Activated T-cell treated with anti-CD3 and anti-CD28 coated beads, Interleukin-2, amount 50 U/mL, for 4 hours (primary cell): Measurements from ENCODE around the gene CAMSAP1. TPM values are rescaled to one million over a fixed set of nuclear protein-coding genes. Genes with fewer than 3 reads are reported as not detected.
A peak's percentile ranks its signal among the peaks of the same experiment; 100 is the strongest.
"Not testable (repeated sequence)": the region's sequence is repeated elsewhere in the genome, so short reads cannot be mapped to it uniquely, and the experiment has no call there.

Experiments
- ATAC-seq, 2 donors: fragments of 200-7000 bp; cut with Tn5 transposase; one replicate each; pipeline ENCODE4 v1.10.0; 2021
- DNase-seq: peaks from one replicate; pipeline ENCODE4 v3.0.0-alpha.2; 2020
- H3K27me3 Mint-ChIP-seq: one replicate; pipeline ENCODE4 v1.8.0; 2021; ENCODE audit warnings: low read depth, mixed read lengths
- H3K36me3 Mint-ChIP-seq: one replicate; pipeline ENCODE4 v1.8.0; 2022; ENCODE audit warnings: mixed read lengths; ENCODE audit not compliant: insufficient read depth
- H3K4me1 Mint-ChIP-seq: one replicate; pipeline ENCODE4 v1.8.0; 2021; ENCODE audit warnings: low read depth, mixed read lengths
- H3K4me3 Mint-ChIP-seq: one replicate; pipeline ENCODE4 v1.8.0; 2021; ENCODE audit warnings: mild to moderate bottlenecking, moderate library complexity, mixed read lengths
- H3K9me3 Mint-ChIP-seq: one replicate; pipeline ENCODE4 v1.8.0; 2021; ENCODE audit warnings: mixed read lengths
- total RNA-seq, 3 donors: library from RNA; stranded (reverse); gene quantifications; one replicate each; pipeline ENCODE4 v1.2.1, GENCODE V29; 2021

Gene CAMSAP1
- total RNA-seq, 3 donors from 2014 or later, result 26.7 to 37.4 (median 29.2) TPM

GRCh38 chr9:135914921-135915320 lies 7.6 kb upstream of the CAMSAP1 start:
- Mint-ChIP-seq H3K9me3 (peaks cover 48% of the 10 kb centered on the region), H3K27me3 (no peaks in the 10 kb centered on the region), H3K4me1 (peaks cover 16% of the 10 kb centered on the region), H3K4me3 (no peak overlapping the region), H3K36me3 (peaks cover 46% of the 10 kb centered on the region)
- DNase-seq, result no peak
- ATAC-seq, result no peak

GRCh38 chr9:135911233-135911632 lies 3.9 kb upstream of the CAMSAP1 start:
- not testable (repeated sequence) for H3K27me3 Mint-ChIP-seq, H3K4me3 Mint-ChIP-seq, ATAC-seq, DNase-seq
- Mint-ChIP-seq H3K36me3 (peaks cover 46% of the 10 kb centered on the region), H3K9me3 (peaks cover 27% of the 10 kb centered on the region), H3K4me1 (peaks cover 32% of the 10 kb centered on the region)

DNA sequence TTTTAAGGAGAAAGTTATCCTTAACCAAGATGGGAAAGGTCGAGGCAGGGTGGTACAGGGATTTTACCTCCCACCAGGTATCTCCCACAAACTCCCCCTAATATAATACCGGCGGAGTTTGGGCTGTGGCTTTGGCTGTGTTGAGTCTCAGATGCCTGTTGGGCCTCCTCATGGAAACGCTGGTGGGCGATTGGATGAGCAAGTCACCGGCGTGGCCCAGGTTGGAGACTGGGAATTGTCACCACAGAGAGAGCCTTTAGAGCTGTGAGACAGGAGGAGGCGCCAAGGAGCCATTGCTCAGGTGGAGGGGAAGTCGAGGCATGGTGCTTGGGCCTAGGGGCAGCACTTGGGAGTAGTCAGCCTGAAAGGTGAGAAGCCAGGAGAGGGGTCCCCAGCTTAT lies 3.4 kb upstream of the CAMSAP1 start:
- peaks cover 37% of the 10 kb centered on the region for H3K4me1 Mint-ChIP-seq
- no peak for ATAC-seq
- peaks cover 23% of the 10 kb centered on the region for H3K9me3 Mint-ChIP-seq

DNA sequence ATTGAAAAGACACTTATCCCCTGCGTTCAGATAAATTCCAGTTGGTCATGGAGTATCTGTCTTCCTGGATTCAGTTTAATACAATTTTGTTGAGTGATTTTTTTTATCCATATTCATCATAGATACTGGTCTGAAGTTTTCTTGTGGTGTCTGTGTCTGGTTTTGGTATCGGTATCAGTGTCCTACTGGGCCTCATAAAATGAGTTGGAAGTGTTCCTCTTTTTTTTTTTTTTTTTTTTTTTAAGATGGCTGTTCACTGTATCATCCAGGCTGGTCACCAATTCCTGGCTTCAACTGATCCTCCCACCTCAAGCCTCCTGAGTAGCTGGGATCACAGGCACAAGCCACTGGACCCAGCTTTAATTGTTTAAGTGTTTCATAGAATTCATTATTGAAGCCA lies 2.9 kb upstream of the CAMSAP1 start:
- no peaks in the 10 kb centered on the region for H3K27me3 Mint-ChIP-seq
- peaks cover 37% of the 10 kb centered on the region for H3K36me3 Mint-ChIP-seq
- ATAC-seq (no peak), DNase-seq (no peak)
- peaks cover 20% of the 10 kb centered on the region for H3K9me3 Mint-ChIP-seq
- peak overlapping the region; percentile 35 for H3K4me3 Mint-ChIP-seq
- H3K4me1 Mint-ChIP-seq, result peaks cover 42% of the 10 kb centered on the region

More for the DNA sequence above, 3.4 kb upstream of the CAMSAP1 start:
- H3K27me3 Mint-ChIP-seq, result no peaks in the 10 kb centered on the region
- DNase-seq, result no peak
- no peak overlapping the region for H3K4me3 Mint-ChIP-seq
- peaks cover 43% of the 10 kb centered on the region for H3K36me3 Mint-ChIP-seq

DNA sequence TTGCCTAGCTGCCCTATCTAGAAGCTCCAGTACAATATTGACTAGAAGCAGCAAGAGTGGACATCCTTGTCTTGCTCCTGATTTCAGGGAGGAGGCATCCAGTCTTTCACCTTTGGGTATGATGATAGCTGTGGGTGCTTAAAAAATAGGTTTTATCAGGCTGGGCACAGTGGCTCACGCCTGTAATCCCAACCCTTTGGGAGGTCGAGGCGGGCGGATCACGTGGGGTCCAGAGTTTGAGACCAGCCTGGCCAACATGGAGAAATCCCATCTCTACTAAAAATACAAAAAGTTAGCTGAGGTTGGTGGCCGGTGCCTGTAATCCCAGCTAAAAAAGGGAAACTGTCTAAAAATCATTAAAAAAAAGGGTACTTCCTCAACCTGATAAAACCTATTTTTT lies 2.0 kb upstream of the CAMSAP1 start:
- Mint-ChIP-seq H3K36me3 (peaks cover 31% of the 10 kb centered on the region), H3K4me1 (peaks cover 51% of the 10 kb centered on the region), H3K27me3 (no peaks in the 10 kb centered on the region), H3K9me3 (peaks cover 12% of the 10 kb centered on the region), H3K4me3 (peak overlapping the region; percentile 80)
- DNase-seq (no peak), ATAC-seq (no peak)

GRCh38 chr9:135908754-135909204 lies 1.4 kb upstream of the CAMSAP1 start:
- ATAC-seq (no peak), DNase-seq (no peak)
- Mint-ChIP-seq H3K9me3 (peaks cover 10% of the 10 kb centered on the region), H3K27me3 (no peaks in the 10 kb centered on the region), H3K4me3 (peak overlapping the region; percentile 80), H3K4me1 (peaks cover 54% of the 10 kb centered on the region), H3K36me3 (peaks cover 29% of the 10 kb centered on the region)

- ATAC-seq (peak; percentile 1 to 2), DNase-seq (no peak)
- peak overlapping the region; percentile 80 for H3K4me3 Mint-ChIP-seq
- peaks cover 25% of the 10 kb centered on the region for H3K36me3 Mint-ChIP-seq
- peaks cover 57% of the 10 kb centered on the region for H3K4me1 Mint-ChIP-seq
- H3K9me3 Mint-ChIP-seq, result peaks cover 6% of the 10 kb centered on the region
- H3K27me3 Mint-ChIP-seq, result no peaks in the 10 kb centered on the region
Observed at GRCh38 chr9:135908093-135908753, 877 bp upstream of the CAMSAP1 start.

DNA sequence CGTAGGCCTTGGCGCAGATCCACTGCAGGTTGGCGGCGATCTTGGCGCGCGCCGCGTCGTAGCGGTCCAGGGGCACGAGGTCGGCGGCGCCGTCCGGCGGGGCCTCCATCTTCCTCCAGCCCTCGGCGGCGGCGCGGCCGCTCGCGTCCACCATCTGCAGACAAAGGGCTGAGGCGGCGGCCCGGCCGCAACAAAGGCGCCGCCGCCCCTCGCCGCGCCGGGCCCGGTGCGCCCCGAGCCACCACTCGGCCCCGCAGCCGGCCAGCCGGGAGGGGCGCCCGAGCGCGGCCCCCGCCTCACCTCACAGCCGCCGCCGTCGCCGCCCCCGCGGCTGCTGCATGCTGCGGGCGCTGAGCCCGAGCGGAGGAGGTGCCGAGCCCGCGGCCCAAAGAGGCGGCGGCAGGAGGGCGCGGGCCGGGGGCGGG lies 328 bp downstream of the CAMSAP1 start:
- Mint-ChIP-seq H3K9me3 (peaks cover 6% of the 10 kb centered on the region), H3K4me3 (no peak overlapping the region), H3K36me3 (peaks cover 26% of the 10 kb centered on the region), H3K4me1 (peaks cover 65% of the 10 kb centered on the region), H3K27me3 (no peaks in the 10 kb centered on the region)
- no peak for DNase-seq
- ATAC-seq, result peak; percentile 28

DNA sequence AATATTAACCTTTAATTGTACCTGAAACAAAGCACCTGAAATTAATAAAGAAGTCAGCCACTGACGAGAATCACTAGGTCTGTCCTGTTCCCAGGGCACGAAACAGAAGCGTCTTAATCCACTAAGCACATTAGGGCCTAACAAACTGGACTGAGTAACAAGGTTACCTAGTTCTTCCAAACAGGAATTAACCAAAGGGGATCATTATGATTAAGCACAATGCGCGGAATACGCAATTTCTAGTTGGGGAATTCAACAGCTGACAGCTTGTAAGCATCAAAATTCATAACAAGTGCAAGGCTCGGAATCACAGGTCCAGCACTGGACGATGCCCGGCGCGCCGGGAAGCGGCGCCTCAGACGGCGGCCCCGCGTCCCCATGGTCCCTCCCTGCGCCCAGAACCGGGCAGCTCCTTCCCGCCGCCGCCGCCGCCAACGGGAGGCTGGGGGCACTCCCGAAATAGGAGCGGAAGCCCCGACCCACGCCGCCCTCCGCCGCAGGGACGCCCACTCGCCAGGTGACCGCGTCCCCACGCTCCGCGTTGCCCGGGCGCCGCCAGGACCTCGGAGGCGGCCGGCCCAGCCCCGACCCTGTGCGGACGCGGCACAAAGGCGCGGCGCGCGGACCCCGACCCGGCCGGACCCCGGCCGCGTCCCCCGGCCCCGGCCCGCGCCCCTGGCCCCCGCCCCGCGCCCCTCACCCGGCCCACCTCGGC lies 898 bp downstream of the CAMSAP1 start:
- Mint-ChIP-seq H3K36me3 (peaks cover 20% of the 10 kb centered on the region), H3K9me3 (peaks cover 5% of the 10 kb centered on the region), H3K4me3 (peak overlapping the region; percentile 89), H3K27me3 (no peaks in the 10 kb centered on the region), H3K4me1 (peaks cover 70% of the 10 kb centered on the region)
- no peak for ATAC-seq
- no peak for DNase-seq

- Mint-ChIP-seq H3K36me3 (peaks cover 16% of the 10 kb centered on the region), H3K27me3 (no peaks in the 10 kb centered on the region)
- peak; percentile 65 to 69 for ATAC-seq
Observed at GRCh38 chr9:135905380-135906258, 1.7 kb downstream of the CAMSAP1 start.

GRCh38 chr9:135903786-135904520 lies 3.4 kb downstream of the CAMSAP1 start:
- Mint-ChIP-seq H3K36me3 (peaks cover 17% of the 10 kb centered on the region), H3K4me3 (no peak overlapping the region), H3K27me3 (no peaks in the 10 kb centered on the region), H3K9me3 (peaks cover under 1% of the 10 kb centered on the region), H3K4me1 (peaks cover 63% of the 10 kb centered on the region)
- no peak for DNase-seq
- ATAC-seq, result no peak

More at GRCh38 chr9:135905380-135906258, 1.7 kb downstream of the CAMSAP1 start:
- Mint-ChIP-seq H3K9me3 (no peaks in the 10 kb centered on the region), H3K4me3 (peak overlapping the region; percentile 89), H3K4me1 (peaks cover 66% of the 10 kb centered on the region)
- peak; percentile 57 for DNase-seq

DNA sequence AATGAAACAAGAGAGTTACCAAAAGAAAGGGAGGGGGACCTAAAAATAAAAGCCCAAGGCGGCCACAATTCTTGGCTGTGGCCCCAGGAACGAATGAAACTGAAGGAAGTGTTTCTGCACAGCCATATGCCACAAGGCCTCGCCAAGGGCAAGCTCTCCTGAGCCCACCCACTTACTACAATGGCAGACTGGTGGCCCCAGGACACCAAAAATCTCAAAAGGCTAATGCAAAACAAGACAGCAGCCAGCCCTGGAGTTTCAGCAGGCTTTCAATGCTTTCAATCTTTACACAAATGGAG lies 4.0 kb downstream of the CAMSAP1 start:
- Mint-ChIP-seq H3K36me3 (peaks cover 16% of the 10 kb centered on the region), H3K9me3 (peaks cover 3% of the 10 kb centered on the region), H3K4me3 (no peak overlapping the region), H3K27me3 (no peaks in the 10 kb centered on the region), H3K4me1 (peaks cover 63% of the 10 kb centered on the region)
- ATAC-seq (no peak), DNase-seq (no peak)

- peaks cover 65% of the 10 kb centered on the region for H3K4me1 Mint-ChIP-seq
Observed at GRCh38 chr9:135902655-135903357, 4.5 kb downstream of the CAMSAP1 start.

More at GRCh38 chr9:135902655-135903357, 4.5 kb downstream of the CAMSAP1 start:
- no peak for DNase-seq
- no peak for ATAC-seq
- Mint-ChIP-seq H3K4me3 (no peak overlapping the region), H3K36me3 (peaks cover 18% of the 10 kb centered on the region), H3K27me3 (no peaks in the 10 kb centered on the region), H3K9me3 (peaks cover 3% of the 10 kb centered on the region)
